ENCODE data around the gene VPS35L. TPM values are rescaled to one million over a fixed set of nuclear protein-coding genes. Genes with fewer than 3 reads are reported as not detected.

The VPS35L gene
- total and polyA plus RNA-seq, 2 of the 13 experiments (the other 11 are each of a cell fraction or from before 2014, with no cell fraction given), result 1.4 to 1.6 TPM

DNA sequence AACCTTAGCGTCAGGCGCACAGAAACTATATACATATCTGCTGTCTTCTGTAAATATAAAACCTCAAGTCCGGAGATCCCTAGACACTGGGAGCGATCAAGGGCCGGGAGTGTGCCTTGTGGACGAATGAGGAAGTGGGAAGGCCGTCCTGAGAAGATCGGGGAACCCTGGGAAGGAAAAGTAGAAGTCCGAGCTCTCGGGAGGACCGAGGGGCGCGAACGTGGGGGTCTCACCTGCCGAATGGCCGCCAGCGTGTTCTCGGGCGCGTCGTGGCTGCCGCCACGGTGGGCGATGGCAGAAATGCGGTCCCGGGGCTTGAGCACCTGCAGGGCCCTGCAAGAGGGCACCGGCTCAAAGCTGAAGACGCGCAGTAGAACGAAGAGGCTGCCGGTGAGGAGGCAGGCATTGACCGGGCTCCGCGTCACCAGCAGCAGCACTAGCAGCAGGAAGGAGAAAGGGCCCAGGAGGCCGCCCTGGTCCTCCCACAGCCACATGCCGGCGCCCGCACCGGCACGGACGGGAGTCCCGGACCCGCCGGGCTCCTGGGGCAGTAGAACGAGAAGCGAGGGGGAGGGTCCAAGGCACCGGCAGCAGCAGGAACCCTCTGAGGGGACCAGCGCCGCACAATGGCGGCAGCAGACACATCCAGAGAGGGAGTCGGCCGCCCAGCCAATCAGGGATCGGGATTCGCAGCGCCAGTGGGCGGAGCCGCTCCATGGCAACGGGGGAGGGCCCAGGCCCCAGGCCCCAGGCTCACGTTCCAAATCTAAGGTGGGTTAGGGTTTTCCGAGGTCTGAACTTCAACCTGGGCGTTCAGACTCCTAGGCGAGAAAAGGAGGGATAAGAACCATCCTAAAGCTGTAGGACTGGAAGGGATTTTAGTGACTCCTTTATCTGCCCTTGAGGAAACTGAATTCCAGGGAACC lies 33.8 kb upstream of the VPS35L start, which contains the start of gene GDE1 (continued):
- TF ChIP-seq, protein P1, sequence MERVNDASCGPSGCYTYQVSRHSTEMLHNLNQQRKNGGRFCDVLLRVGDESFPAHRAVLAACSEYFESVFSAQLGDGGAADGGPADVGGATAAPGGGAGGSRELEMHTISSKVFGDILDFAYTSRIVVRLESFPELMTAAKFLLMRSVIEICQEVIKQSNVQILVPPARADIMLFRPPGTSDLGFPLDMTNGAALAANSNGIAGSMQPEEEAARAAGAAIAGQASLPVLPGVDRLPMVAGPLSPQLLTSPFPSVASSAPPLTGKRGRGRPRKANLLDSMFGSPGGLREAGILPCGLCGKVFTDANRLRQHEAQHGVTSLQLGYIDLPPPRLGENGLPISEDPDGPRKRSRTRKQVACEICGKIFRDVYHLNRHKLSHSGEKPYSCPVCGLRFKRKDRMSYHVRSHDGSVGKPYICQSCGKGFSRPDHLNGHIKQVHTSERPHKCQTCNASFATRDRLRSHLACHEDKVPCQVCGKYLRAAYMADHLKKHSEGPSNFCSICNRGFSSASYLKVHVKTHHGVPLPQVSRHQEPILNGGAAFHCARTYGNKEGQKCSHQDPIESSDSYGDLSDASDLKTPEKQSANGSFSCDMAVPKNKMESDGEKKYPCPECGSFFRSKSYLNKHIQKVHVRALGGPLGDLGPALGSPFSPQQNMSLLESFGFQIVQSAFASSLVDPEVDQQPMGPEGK (CRISPR knock-in tag; IDR thresholded peaks at IDR 0.05), result peak; percentile 93
- TF ChIP-seq ZNF607 (CRISPR knock-in tag; IDR thresholded peaks at IDR 0.05; ENCODE audit: borderline replicate concordance), result no peak; the same call in none of the 2 replicates
- TF ChIP-seq, protein P2, sequence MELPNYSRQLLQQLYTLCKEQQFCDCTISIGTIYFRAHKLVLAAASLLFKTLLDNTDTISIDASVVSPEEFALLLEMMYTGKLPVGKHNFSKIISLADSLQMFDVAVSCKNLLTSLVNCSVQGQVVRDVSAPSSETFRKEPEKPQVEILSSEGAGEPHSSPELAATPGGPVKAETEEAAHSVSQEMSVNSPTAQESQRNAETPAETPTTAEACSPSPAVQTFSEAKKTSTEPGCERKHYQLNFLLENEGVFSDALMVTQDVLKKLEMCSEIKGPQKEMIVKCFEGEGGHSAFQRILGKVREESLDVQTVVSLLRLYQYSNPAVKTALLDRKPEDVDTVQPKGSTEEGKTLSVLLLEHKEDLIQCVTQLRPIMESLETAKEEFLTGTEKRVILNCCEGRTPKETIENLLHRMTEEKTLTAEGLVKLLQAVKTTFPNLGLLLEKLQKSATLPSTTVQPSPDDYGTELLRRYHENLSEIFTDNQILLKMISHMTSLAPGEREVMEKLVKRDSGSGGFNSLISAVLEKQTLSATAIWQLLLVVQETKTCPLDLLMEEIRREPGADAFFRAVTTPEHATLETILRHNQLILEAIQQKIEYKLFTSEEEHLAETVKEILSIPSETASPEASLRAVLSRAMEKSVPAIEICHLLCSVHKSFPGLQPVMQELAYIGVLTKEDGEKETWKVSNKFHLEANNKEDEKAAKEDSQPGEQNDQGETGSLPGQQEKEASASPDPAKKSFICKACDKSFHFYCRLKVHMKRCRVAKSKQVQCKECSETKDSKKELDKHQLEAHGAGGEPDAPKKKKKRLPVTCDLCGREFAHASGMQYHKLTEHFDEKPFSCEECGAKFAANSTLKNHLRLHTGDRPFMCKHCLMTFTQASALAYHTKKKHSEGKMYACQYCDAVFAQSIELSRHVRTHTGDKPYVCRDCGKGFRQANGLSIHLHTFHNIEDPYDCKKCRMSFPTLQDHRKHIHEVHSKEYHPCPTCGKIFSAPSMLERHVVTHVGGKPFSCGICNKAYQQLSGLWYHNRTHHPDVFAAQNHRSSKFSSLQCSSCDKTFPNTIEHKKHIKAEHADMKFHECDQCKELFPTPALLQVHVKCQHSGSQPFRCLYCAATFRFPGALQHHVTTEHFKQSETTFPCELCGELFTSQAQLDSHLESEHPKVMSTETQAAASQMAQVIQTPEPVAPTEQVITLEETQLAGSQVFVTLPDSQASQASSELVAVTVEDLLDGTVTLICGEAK (IDR thresholded peaks at IDR 0.05), result no peak
- TF ChIP-seq, protein P2 (CRISPR knock-in tag; IDR thresholded peaks at IDR 0.05), result peak; percentile 75
- TF ChIP-seq, protein P3, sequence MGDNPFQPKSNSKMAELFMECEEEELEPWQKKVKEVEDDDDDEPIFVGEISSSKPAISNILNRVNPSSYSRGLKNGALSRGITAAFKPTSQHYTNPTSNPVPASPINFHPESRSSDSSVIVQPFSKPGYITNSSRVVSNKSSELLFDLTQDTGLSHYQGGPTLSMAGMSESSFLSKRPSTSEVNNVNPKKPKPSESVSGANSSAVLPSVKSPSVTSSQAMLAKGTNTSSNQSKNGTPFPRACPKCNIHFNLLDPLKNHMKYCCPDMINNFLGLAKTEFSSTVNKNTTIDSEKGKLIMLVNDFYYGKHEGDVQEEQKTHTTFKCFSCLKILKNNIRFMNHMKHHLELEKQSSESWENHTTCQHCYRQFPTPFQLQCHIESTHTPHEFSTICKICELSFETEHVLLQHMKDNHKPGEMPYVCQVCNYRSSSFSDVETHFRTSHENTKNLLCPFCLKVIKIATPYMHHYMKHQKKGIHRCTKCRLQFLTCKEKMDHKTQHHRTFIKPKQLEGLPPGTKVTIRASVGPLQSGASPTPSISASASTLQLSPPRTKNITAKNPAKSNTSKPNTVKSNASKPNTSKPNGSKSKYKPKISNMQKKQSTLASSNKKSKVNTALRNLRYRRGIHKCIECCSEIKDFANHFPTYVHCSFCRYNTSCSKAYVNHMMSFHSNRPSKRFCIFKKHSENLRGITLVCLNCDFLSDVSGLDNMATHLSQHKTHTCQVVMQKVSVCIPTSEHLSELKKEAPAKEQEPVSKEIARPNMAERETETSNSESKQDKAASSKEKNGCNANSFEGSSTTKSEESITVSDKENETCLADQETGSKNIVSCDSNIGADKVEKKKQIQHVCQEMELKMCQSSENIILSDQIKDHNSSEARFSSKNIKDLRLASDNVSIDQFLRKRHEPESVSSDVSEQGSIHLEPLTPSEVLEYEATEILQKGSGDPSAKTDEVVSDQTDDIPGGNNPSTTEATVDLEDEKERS (CRISPR knock-in tag; IDR thresholded peaks at IDR 0.05), result peak; percentile 95
- TF ChIP-seq SMARCC2 (IDR thresholded peaks at IDR 0.05), result no peak
- TF ChIP-seq ZNF574 (CRISPR knock-in tag; IDR thresholded peaks at IDR 0.05), result peak; percentile 81
- peak; percentile 94; the same call in 1 of the 2 replicates for TF ChIP-seq REPIN1 (CRISPR knock-in tag; IDR thresholded peaks at IDR 0.05; ENCODE audit: borderline replicate concordance, low read depth)
- peak; percentile 23; the same call in 1 of the 2 replicates for TF ChIP-seq FOXA3 (CRISPR knock-in tag; IDR thresholded peaks at IDR 0.05)
- TF ChIP-seq HNRNPUL1 (IDR thresholded peaks at IDR 0.05; ENCODE audit: low read depth, low read length), result no peak

Data from HepG2 (cell line).